Mammary epithelial cell (primary cell): ENCODE data around the gene NOX4.

Experiments used
- CTCF ChIP-seq, 2 donors: IDR thresholded peaks in 1 of 2; conservative IDR thresholded peaks in 1 of 2; 2 replicates each; pipeline ENCODE4 v1.5.1; 2011 to 2012; ENCODE audit warnings: inconsistent platforms in 2 of 2, low read length in 2 of 2, mild to moderate bottlenecking in 2 of 2, control low read depth in 1 of 2, low read depth in 1 of 2; ENCODE audit not compliant: insufficient read depth in 1 of 2; ENCODE audit errors: extremely low read depth in 1 of 2
- EZH2 ChIP-seq: IDR thresholded peaks from 2 replicates; pipeline ENCODE4 v1.6.1; 2012; ENCODE audit warnings: low read length, inconsistent platforms, borderline replicate concordance

DNA sequence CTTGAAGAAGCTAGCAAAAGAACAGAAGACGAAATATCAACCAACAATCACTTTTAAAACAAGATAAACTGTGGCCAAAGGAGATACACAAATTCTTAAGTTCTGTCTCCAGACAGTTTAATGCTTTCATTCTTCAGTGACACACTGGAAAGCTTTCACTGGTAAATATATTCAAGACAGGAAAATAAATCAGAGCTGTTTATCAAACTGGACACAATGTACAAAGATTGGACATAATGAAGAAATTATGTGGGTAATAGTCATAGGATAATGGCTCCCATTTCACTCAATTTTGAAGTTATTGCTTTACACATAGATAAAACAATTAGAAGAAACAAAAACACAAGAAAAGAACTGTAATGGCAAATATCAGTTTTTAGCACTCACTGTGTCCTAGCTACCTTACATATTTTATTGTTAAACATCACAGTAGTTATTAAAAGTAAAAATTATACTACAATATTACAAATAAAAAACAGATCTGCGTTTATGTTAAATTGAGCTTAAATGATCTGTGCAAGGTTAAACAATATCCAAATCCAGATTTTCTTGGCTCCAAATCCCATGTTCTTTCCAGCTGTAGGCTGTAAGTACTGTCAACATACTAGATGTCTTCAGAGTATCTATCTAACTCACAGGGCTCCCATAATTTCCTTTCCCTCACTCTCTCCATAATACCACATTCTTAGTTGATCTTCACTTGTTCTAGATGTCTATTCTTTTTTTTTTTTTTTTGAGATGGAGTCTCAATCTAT lies 38.6 kb upstream of the NOX4 start:
- TF ChIP-seq CTCF (conservative IDR thresholded peaks at IDR 0.05 in 1 of 2, IDR thresholded peaks at IDR 0.05 in 1 of 2; ENCODE audit: extremely low read depth in 1 of 2, insufficient read depth in 1 of 2, low read depth in 1 of 2, low read length in 2 of 2) (no peak), EZH2 (no peak)
